Measurements from ENCODE around the gene ATAD3A. TPM values are rescaled to one million over a fixed set of nuclear protein-coding genes. Genes with fewer than 3 reads are reported as not detected.
"Not testable (repeated sequence)": the region's sequence is repeated elsewhere in the genome, so short reads cannot be mapped to it uniquely, and the experiment has no call there.

ATAD3A gene
- total and polyA plus RNA-seq, 2 experiments from 2014 or later: 61.7 to 77.9 TPM

- Histone ChIP-seq H3K36me3 (no peaks in the 10 kb centered on the region), H3K4me1 (ENCODE audit: low read depth) (peaks cover 4% of the 10 kb centered on the region), H3K4me3 (peak within 1 kb of the TSS; percentile 85), H3K27ac (peak within 1 kb of the TSS; percentile 70), H3K27me3 (no peaks in the 10 kb centered on the region), H3K9me3 (ENCODE audit: low read depth) (no peaks in the 10 kb centered on the region)
- peak; percentile 93 to 94 for DNase-seq (ENCODE audit: low read depth in 1 of 2, low spot score in 1 of 2)
- TF ChIP-seq CTCF (IDR thresholded peaks at IDR 0.05; ENCODE audit: low read depth, low read length): no peak
Observed at GRCh38 chr1:1471389-1472052, 40.4 kb upstream of the ATAD3A start, which contains the start of gene ATAD3B. Gene ATAD3B, plus strand, starts transcription at chr1:1471765. Its CDS starts 120 bp downstream, at chr1:1471885.

- not testable (repeated sequence) for DNase-seq (ENCODE audit: low read depth in 1 of 2, low spot score in 1 of 2); H3K27me3 ChIP-seq; H3K4me1 ChIP-seq (ENCODE audit: low read depth); H3K36me3 ChIP-seq; H3K9me3 ChIP-seq (ENCODE audit: low read depth)
- Histone ChIP-seq H3K27ac (peak overlapping the region; percentile 70), H3K4me3 (peak overlapping the region; percentile 85)
Observed at GRCh38 chr1:1472053-1472876, 39.7 kb upstream of the ATAD3A start.

- peaks cover 10% of the 10 kb centered on the region for H3K36me3 ChIP-seq
- H3K27ac ChIP-seq; H3K4me1 ChIP-seq (ENCODE audit: low read depth); H3K4me3 ChIP-seq; H3K9me3 ChIP-seq (ENCODE audit: low read depth); DNase-seq (ENCODE audit: low read depth in 1 of 2, low spot score in 1 of 2); H3K27me3 ChIP-seq: not testable (repeated sequence)
Observed at GRCh38 chr1:1476011-1476410, 36.0 kb upstream of the ATAD3A start.

GRCh38 chr1:1477206-1477605, 34.8 kb upstream of the ATAD3A start:
- Histone ChIP-seq H3K36me3 (peaks cover 11% of the 10 kb centered on the region), H3K27ac (no peak overlapping the region), H3K4me3 (no peak overlapping the region), H3K27me3 (no peaks in the 10 kb centered on the region), H3K4me1 (ENCODE audit: low read depth) (peaks cover 4% of the 10 kb centered on the region), H3K9me3 (ENCODE audit: low read depth) (no peaks in the 10 kb centered on the region)
- no peak for DNase-seq (ENCODE audit: low read depth in 1 of 2, low spot score in 1 of 2)
- no peak for TF ChIP-seq CTCF (IDR thresholded peaks at IDR 0.05; ENCODE audit: low read depth, low read length)

- DNase-seq (ENCODE audit: low read depth in 1 of 2, low spot score in 1 of 2): no peak
- Histone ChIP-seq H3K27ac (no peak overlapping the region), H3K9me3 (ENCODE audit: low read depth) (no peaks in the 10 kb centered on the region)
Observed at GRCh38 chr1:1479547-1480487, 32.1 kb upstream of the ATAD3A start.

GRCh38 chr1:1480488-1480867, 31.5 kb upstream of the ATAD3A start:
- not testable (repeated sequence) for DNase-seq (ENCODE audit: low read depth in 1 of 2, low spot score in 1 of 2); H3K27ac ChIP-seq; H3K9me3 ChIP-seq (ENCODE audit: low read depth); H3K27me3 ChIP-seq; H3K4me1 ChIP-seq (ENCODE audit: low read depth); H3K4me3 ChIP-seq
- H3K36me3 ChIP-seq: peaks cover 22% of the 10 kb centered on the region

More at GRCh38 chr1:1479547-1480487, 32.1 kb upstream of the ATAD3A start:
- TF ChIP-seq CTCF (IDR thresholded peaks at IDR 0.05; ENCODE audit: low read depth, low read length): no peak
- peaks cover 22% of the 10 kb centered on the region for H3K36me3 ChIP-seq
- no peaks in the 10 kb centered on the region for H3K4me1 ChIP-seq (ENCODE audit: low read depth)
- H3K4me3 ChIP-seq: no peak overlapping the region
- no peaks in the 10 kb centered on the region for H3K27me3 ChIP-seq

GRCh38 chr1:1481811-1482210, 30.2 kb upstream of the ATAD3A start:
- not testable (repeated sequence) for DNase-seq (ENCODE audit: low read depth in 1 of 2, low spot score in 1 of 2); H3K9me3 ChIP-seq (ENCODE audit: low read depth); H3K27ac ChIP-seq; H3K27me3 ChIP-seq; H3K4me3 ChIP-seq; H3K4me1 ChIP-seq (ENCODE audit: low read depth)
- H3K36me3 ChIP-seq: peaks cover 22% of the 10 kb centered on the region
